ENCODE results near the gene FIZ1.
A peak's percentile ranks its signal among the peaks of the same experiment; 100 is the strongest.
"Not testable (repeated sequence)": the region's sequence is repeated elsewhere in the genome, so short reads cannot be mapped to it uniquely, and the experiment has no call there.

Gene FIZ1

DNA sequence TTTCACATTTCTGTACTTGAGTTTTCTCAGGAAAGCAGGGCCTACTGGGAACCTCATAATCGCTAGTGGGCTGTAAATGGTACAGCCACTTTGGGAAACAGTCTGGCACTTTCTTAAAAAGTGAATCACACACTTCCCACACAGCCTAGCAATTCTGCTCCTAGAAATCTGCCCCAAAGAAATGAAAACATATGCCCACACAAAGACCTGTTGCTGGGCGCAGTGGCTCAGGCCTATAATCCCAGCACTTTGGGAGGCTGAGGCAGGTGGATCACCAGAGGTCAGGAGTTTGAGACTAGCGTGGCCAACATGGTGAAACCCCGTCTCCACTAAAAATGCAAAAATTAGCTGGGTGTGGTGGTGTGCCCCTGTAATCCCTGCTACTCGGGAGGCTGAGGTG lies 29.8 kb downstream of the FIZ1 start:
- not testable (repeated sequence) for DNase-seq (ENCODE audit: low read depth)

GRCh38 chr19:55567708-55568328 lies 31.5 kb downstream of the FIZ1 start:
- no peak for DNase-seq (ENCODE audit: low read depth)

GRCh38 chr19:55566823-55567222 lies 32.5 kb downstream of the FIZ1 start:
- no peak for DNase-seq (ENCODE audit: low read depth)

DNA sequence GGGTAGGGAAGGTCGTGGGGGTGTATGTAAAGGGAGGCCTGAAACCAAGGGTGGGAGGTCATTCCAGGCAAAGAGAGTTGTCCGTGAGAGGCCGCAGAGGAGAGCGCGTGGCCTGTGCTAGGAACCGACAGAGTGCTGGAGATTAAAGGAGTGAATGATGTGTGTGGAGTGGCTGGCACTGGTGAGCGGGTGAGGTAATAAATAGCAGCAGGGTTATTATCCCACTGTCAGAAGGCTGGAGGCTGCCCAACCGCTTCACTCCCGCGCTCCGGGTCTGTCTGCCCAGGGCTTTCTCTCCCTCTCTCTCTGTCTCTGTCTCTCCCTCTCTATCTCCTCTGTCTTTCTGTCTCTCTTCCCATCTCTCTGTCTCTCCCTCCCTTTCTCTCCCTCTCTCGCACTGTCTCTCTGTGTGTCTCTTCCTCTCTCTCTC lies 36.0 kb downstream of the FIZ1 start:
- no peak for DNase-seq (ENCODE audit: low read depth)

DNA sequence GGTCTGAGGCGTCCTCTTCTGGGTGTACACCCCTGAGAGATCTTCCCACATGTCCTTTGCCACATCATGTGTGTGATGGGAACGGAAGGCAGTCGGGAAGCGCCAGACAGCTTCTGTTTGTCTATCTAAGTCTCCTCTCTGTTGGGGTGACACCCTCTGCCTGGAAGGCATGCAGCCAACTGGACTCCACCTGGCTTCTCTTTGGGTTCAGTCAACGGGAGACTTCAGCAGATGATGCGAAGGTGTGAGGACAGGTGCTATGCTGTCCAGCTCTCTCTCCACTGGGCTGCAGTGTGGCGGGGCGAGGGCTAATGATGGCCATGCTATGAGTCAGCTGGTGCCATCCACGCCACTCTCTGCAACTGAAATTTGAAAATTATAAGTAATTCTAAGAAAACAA lies 39.6 kb downstream of the FIZ1 start:
- DNase-seq (ENCODE audit: low read depth), result no peak

GRCh38 chr19:55554741-55555152 lies 44.6 kb downstream of the FIZ1 start:
- DNase-seq (ENCODE audit: low read depth), result no peak

DNA sequence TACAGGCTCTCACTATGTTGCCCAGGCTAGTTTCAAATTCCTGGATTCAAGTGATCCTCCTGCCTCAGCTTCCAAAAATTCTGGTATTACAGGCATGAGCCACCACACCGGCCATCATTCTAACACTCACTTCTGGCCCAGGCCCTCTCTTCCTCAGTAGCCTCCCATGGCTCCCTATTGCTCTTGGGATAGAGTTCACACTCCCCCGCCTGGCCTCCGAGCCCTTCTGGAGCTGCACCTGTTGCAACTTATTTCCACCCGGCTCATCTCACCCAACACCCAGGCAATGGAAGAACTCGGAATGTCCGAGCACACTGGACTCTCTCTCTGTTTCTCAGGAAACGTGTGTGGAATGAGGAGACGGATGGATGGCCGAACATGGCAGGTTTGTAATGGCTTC lies 45.0 kb downstream of the FIZ1 start:
- DNase-seq (ENCODE audit: low read depth), result no peak

GRCh38 chr19:55553217-55554182 lies 45.8 kb downstream of the FIZ1 start:
- no peak for DNase-seq (ENCODE audit: low read depth)

GRCh38 chr19:55552620-55553019 lies 46.7 kb downstream of the FIZ1 start:
- DNase-seq (ENCODE audit: low read depth), result peak; percentile 90

DNA sequence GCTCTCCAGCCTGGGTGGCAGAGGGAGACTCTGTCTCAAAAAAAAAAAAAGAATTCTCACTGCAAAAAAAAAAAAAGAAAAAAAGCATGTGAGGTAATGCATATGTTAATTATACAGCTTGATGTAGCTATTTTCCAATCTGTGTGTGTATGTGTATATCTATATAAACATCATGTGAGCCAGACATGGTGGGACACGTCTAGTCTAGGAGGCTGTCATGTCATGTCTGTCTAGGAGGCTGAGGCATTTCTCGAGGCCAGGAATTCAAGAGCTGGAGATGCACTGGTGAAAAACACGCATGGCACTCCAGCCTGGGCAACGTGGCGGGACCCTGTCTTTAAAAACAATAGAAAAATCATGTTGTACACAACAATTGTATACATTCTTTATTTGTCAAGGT lies 47.1 kb downstream of the FIZ1 start:
- DNase-seq (ENCODE audit: low read depth), result no peak

DNA sequence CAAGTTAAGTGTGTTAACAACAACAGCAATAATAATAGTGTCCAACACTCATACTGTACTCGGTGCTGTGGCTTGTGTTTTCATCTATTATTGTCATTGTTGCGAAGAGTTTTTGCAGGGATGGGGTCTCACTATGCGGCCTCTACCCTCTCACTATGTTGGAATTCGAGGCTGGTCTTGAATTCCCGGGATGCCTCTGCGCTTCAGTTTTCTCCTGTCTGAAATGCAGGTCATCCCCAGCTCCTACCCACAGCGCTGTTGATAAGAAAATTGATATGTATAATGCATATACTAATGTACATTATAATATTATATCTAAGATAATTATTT lies 49.0 kb downstream of the FIZ1 start:
- DNase-seq (ENCODE audit: low read depth), result peak; percentile 27

GRCh38 chr19:55549500-55550320 lies 49.6 kb downstream of the FIZ1 start:
- DNase-seq (ENCODE audit: low read depth), result peak; percentile 85

DNA sequence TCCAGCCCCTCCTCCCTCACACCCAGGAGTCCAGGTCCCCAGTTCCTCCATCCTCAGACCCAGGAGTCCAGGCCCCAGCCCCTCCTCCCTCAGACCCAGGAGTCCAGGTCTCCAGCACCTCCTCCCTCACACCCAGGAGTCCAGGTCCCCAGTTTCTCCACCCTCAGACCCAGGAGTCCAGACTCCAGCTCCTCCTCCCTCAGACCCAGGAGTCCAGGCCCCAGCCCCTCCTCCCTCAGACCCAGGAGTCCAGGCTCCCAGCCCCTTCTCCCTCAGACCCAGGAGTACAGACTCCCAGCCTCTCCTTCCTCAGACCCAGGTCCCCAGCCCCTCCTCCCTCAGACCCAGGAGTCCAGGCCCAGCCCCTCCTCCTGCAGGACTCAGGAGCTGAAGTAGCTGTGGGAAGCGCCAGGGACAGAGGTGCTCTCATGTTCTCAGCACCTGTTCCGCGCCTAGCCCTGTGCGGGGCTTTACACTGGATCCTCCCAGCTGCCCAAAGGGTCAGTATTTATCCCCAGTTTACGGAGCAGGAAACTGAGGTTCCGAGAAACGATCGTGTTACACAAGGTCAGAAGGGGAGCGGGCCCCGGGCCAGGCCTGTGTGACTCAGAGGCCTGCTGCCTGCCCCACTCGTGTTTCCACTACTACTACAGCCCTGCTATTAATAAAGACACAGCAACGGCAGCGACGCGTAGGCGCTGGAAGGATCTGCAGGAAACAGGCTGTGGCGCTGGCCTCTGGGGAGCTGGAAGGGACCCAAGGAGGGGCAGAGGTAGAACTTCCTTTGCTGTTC lies 52.3 kb downstream of the FIZ1 start:
- peak; percentile 93 for DNase-seq (ENCODE audit: low read depth)

DNA sequence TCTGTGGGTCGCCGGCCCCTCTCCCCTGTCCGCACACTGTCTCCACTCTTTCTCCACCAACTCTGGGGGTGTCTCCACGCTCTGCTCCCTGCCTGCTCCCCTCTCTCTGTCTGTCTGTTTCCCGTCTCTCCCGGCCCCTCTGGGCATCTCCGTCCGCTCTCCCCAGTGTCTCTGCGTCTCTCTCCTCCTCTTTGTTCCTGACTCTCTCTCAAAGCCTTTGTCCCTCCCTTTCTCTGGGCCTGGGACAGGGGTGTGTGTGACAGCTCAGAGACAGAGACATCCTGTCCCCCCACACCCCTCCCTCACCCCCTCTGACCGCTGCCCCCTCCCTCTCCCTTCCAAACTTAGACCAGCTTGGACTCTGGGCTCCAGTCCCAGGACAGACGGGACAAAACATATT lies 53.3 kb downstream of the FIZ1 start:
- no peak for DNase-seq (ENCODE audit: low read depth)

DNA sequence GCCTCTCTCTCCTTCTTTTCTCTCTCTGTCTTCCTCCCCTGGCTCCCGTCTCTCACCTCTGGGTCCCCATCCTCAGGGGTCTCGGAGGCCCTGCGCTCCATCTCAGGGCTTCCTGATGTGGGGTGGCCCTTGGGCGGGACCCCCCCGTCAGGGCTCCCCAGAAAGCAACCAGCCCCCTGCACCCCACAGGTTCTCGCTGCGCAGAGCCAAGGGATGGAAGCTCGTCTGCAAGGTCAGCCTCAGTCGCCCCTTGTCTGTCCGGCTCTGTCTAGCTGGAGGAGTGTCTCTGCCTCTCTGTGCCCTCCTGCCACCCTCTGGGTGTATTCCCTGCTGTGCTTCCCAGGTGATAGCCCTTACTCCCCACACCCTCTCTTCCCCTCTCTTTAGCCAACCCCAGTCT lies 53.9 kb downstream of the FIZ1 start, which contains the start of gene SBK3:
Gene SBK3 (minus strand): TSS at position 101 of the 400 bp plus-strand sequence. CDS start 0 bp downstream, at position 101.
- no peak for DNase-seq (ENCODE audit: low read depth)

- no peak for DNase-seq (ENCODE audit: low read depth)
Measured at GRCh38 chr19:55544776-55545439, 54.4 kb downstream of the FIZ1 start.

- DNase-seq (ENCODE audit: low read depth), result no peak
Measured at GRCh38 chr19:55544014-55544413, 55.3 kb downstream of the FIZ1 start.

DNA sequence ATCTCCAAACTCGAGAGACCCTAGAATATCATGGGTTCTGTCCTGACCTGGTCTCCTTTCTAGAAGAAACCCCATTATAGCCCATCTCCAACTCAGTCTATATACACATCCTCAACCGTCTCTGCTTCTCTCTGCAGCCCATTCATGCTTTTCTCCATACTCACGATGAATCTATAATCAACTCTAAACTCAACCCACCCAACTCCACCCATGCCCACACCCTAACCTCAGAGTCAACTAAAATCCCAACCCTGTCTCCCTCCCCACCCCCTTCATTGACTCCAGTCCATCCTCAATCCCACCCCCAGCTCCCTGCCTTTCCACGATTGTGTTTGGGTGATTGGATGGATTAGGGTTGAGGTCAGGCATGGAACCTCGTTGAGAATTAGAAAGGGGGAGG lies 55.8 kb downstream of the FIZ1 start:
- no peak for DNase-seq (ENCODE audit: low read depth)

DNA sequence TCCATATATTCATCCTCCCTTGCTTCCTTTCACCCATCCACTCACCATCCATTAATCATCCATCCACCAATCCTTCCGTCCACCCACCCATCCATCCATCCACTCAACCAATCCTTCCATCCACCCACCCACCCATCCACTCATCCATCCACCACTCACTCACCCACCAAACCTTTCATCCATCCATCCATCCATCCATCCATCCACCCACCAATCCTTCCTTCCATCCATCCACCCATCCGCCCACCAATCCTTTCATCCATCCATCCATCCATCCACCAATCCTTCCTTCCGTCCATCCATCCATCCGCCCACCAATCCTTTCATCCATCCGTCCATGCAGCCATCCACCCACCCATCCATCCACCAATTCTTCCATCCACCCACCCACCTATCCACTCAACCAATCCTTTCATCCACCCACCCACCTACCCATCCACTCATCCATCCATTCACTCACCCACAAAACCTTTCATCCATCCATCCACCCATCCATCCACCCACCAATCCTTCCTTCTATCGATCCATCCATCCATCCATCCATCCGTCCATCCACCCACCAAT lies 56.9 kb downstream of the FIZ1 start:
- no peak for DNase-seq (ENCODE audit: low read depth)
